SW 1271 (cell line): ENCODE measurements around the gene RAB7A.

Experiments
- DNase-seq, 2 experiments: peaks; one replicate each; lab custom pipeline; 2025; lab: John Stamatoyannopoulos, UW

Gene RAB7A

DNA sequence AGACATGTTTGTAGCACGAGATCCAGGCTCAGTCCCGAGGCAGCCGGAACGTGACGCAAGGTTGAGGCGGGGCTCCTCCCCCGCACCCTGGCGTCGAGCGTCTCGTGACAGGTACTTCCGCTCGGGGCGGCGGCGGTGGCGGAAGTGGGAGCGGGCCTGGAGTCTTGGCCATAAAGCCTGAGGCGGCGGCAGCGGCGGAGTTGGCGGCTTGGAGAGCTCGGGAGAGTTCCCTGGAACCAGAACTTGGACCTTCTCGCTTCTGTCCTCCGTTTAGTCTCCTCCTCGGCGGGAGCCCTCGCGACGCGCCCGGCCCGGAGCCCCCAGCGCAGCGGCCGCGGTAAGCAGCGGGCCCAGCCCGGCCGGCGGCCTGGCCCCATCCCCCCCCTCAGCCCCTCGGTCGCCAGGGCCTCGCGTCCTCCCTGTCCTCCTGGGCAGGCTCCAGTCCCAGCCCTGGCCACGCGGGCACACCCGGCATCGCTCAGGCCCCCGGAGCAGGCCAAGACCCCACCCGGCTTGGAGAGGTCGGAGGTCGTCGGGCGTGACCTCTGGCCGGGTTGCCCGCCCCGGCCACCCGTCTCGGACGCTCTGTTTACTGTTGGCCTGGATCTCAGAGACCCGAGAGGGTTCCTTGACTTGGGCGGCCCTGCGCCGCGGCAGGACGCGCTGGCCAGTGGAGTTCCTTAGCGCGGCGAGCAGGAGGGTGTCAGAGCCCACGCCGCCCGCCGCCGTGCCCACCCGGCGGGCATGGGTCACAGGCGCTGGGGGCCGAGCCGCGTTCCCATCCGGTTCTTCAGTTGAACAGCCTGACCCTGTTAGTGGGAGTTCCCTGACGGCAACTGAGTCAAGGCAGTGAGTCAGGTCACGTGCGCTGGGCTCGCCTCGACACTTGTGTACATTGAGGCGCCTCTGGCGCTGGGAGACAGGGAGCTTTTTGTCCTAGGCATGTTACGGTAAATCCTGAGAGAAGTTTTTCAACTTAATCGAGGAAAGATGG lies at the start of gene RAB7A:
Gene RAB7A (plus strand): TSS at position 161 of the 994 bp plus-strand sequence. CDS start 69,185 bp downstream, outside the sequence.
- peak; percentile 90 to 97 for DNase-seq

GRCh38 chr3:128679338-128679737 lies 46.6 kb upstream of the RAB7A start:
- DNase-seq, result no peak

DNA sequence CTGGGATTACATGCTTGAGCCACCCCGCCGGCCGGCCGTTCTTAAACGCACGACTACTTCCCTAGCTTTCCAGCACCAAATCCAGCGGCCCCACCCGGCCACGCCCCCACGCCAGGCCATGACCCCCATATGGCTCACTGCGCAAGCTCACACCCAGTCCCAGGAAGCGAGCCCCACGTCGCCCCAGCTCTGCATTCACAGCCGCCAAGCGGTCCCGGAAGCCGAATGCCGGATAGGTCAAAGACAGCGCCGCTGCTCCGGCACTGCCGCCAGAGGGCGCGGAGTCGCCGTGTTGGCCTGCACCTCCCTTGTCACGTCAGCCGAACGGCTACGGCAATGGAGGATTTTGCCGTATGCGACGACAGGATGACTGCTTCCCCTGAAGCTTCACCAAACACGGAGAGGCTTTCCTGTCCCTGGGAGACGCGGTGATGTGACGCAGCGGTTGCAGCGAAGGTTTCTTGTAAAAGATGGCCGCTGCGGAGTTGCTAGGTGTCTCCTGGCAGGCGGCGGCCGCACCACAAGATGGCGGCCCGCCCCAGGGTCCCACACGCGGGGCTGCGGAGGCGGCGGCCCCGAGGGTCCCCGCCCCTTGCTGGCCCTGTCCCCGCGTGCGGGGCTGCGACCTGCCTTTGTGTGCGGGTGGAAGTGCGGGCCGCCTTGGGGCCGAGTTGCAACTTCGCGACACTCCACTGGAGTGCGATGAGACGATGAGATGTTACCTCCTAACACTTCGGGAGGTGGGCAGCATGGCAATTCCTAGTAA lies 45.2 kb upstream of the RAB7A start:
- DNase-seq, result peak; percentile 96 to 98

DNA sequence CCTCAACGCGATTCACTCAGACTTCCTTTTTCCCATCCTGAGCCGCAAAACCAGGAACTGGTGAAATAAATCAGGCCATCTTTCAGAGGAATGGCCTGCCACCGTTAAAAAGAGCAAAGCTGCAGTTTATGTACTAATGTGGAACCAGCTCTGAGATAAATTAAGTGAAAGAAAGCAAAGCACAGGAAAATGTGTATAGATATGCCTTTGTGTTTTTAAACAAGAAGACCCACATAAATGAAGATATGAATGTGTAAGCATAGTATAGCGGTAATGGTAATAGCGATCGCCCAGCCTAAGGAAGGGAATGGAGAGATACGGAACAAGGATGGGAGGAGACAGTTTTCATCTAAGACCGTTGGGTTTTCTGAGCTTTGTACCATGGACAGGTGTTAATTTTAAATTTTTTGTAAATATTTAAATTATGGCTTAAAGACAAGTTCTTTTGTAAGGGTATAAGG lies 44.6 kb upstream of the RAB7A start:
- DNase-seq, result no peak

DNA sequence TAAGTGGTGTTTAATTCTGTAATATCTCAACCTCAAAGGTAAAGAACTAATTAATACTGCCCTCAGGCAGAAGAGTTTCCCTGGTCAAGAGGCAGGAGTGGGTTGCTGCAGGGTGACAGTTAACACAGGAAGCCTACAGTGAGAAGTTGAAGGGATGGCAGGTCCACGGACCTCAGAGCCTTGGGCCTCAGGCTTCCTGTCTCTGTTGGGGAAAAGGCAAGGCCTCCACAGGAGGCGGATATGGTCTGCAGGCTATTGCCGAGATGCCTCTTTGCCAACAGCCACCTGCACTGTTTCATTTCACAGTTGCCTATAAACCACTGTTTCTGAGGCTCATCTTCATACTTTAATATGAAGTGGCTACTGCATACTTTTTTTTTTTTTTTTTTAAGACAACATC lies 42.0 kb upstream of the RAB7A start:
- DNase-seq, result no peak

DNA sequence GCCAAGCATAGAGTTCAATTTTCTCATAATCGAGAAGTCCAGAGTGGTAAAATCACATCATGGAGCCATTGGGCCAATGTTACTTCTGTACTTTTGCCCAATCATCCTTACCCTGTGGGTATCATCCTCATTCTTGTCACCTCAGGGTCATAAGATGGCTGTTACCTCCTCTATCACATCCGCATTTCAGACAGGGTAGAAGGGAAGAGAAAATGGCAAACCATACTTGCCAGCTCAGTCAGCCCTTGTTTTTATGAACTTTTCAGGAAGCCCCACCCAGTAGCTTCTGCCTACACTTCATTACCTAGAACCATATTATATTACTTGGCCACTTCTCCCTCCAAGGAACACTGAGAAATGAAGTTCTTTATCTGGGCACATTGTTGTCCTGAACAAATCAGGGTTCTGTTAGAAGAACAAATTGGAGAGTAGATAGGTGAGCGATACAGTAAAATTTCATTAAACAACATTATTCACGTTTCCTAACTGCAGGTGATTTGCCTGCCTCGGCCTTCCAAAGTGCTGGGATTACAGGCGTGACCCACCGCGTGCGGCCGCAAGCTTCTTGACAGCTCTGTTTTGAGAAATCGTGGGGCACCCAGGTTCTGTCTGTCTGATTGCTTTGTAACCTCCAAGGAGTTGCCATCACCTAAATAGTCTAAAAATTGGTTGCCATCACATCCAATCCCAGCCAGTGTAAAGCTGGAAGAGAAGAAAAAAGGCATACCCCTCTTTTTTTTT lies 40.8 kb upstream of the RAB7A start:
- no peak for DNase-seq

GRCh38 chr3:128686465-128686864 lies 39.5 kb upstream of the RAB7A start:
- DNase-seq, result no peak

DNA sequence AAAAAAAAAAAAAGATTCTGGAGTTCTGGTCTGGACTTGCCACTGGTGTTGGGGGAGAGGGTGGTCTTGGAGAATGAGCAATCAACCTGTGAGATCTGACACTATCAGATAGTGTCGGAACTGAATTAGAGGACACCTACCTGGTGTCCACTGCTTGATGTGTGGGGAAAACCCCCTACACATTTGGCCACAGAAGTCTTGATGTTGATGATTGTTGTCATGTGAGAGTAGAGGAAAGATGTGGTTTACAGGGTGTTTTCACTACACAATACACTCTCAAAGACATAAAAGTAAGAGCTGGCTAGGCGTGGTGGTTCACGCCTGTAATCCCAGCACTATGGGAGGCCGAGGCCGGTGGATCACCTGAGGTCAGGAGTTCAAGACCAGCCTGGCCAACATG lies 36.9 kb upstream of the RAB7A start:
- DNase-seq, result no peak

GRCh38 chr3:128693696-128694095 lies 32.3 kb upstream of the RAB7A start:
- no peak for DNase-seq

DNA sequence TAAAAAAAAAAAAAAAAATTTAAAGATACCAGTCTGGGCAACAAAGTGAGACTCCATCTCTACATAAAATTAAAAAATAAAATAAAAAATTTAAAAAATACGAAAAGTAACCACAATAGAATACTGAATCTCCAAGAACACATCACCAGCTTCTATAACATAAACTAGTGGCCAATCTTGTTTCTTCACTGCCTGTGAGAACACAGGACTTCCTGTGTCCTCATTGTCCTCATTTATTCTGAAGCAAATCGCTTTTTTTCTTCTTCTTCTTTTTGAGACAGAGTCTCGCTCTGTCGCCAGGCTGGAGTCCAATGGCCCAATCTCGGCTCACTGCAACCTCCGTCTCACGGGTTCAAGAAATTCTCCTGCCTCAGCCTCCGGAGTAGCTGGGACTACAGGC lies 28.6 kb upstream of the RAB7A start:
- no peak for DNase-seq

- DNase-seq, result no peak
Measured at GRCh38 chr3:128698211-128699047, 27.6 kb upstream of the RAB7A start.

DNA sequence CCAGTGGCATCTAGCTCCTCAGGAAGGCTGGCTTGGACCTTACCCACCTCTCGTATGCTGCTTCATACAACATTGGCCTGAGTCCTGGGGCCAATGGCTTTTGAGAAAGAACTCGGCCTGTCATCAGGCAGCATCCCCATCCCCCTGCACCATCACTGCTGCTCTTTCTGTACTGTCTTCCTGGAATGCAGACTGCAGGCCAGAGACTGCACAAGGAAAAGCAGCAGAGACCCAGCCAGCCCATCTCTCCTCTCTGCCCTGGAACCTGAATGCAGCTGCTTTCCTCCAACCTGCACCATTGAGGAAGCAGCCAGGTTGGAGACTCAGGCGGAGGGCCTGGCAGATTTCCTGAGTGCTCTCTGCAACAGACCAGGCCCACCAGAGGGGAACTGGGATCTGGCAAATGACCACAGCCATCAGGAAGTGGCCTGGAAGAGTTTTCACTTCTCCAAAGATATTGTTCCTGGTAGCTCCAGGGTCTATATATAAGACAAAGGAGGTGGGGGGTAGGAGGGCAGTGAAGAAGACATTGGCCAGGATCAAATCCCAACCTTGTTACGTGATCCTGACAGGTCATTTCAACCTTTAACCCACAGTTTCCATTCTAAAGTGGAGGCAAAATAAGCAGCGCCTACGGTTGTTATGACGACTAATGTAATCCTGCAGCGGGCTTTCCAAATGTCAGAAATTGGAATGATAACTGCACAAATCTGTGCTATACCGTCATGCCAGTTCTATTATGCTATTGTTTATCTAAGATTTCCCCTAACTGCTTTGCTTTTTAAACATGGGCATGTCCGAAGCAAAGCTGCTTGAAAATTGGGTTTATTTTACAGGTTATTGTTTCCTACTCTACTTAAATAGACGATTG lies 24.4 kb upstream of the RAB7A start:
- DNase-seq, result no peak

DNA sequence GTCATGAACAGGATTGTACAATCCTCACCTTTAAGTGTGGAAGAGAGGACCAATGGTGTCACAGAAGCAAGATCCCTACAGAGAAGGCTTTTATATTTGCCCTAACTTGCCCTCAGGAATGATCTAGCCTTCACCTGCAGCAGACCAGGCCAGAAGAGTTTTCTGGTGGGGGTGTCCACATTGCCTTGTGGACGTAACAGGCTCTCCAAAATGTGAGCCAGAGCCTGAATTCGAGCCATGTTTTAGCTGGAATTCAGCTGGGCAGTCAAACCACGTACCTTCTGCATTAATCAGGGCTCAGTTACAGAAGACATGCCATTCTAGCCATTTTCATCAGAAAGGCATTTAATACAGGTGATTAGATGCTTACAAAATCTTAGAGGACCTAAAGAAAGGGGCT lies 23.6 kb upstream of the RAB7A start:
- DNase-seq, result no peak

GRCh38 chr3:128703561-128703960 lies 22.4 kb upstream of the RAB7A start:
- no peak for DNase-seq

DNA sequence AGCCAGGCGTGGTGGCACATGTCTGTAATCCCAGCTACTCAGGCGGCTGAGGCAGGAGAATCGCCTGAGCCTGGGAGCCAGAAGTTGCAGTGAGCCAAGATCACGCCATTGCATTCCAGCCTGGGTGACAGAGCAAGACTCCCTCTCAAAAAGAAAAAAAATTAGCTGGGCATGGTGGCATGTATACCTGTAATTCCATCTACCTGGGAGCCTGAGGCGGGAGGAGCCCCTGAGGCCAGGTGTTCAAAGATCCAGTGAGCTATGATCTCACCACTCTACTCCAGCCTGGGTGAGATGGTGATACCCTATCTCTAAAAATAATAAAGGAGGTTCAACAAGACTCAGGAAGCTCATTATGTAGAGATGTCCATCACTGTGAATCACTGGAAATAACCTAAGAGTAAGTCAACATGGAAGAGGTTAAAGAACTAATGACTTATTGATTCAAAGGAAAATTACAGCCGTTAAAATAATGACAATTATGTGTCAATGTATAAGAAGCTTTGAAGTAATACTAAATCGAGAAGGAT lies 19.8 kb upstream of the RAB7A start:
- no peak for DNase-seq

GRCh38 chr3:128707928-128708494 lies 18.0 kb upstream of the RAB7A start:
- DNase-seq, result no peak

DNA sequence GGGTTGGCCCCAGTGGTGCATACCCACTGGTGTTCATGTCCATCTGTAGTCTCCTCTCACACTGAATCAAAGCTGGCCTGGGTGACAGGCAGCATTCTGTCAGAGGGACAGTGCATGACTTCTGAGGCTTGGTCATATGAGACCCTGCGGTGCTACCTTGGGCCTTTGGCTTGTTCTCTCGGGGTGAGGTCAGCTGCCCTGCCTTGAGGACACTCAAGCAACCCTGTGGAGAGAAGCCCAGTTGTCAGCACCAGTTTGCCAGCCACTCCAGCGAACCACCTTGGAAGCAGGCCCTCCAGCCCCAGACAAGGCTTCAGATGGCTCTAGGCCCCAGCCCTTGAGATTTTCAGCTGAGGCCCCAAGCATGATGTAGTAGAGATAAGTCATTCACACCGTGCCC lies 16.9 kb upstream of the RAB7A start:
- no peak for DNase-seq

DNA sequence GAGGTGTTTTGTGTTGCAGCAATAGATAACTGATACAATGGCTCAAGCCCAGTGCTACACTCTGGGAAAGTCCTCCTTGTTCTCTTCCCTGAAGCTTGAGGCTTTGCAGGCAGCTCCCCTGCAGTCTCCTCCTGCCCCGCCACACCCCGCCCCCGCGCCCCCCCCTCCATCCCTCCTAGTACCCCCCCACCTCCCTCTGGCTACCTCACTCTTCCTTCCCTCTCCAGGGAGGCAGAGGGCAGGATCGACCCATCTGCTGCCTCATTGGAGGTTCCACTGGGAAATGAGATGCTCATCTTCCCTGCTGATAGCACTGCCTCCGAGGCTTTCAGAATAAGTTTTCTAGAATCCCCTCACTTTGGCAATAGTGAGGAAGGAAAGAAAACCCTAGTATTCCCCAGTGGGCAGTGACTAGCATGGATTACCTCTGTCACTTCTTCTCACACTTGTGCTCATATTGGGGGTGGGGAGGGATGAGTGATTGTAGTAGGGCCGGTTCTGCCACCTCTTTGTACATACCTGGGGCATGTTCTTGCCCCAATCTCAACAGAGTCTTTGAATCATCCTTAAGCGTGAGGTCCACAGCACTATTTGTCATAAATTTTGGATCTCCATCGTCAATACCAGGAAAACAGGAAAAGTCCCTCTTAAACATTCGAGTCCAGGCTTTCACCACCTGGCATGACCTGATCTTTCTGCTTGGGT lies 16.3 kb upstream of the RAB7A start:
- no peak for DNase-seq
